GM06990 (cell line): ENCODE results near the gene CNOT8.

Experiments used
- DNase-seq: peaks from one replicate; pipeline ENCODE4 v3.0.0-alpha.2; 2011; ENCODE audit not compliant: insufficient read length; ENCODE audit errors: extremely low read depth
- H3K27me3 ChIP-seq: replicated peaks from 2 replicates; pipeline ENCODE4 v1.6.0; 2011; ENCODE audit warnings: low read length; ENCODE audit not compliant: control insufficient read depth, insufficient read depth
- H3K36me3 ChIP-seq: 2 replicates; pipeline ENCODE4 v1.5.1; 2011; ENCODE audit warnings: low read length; ENCODE audit not compliant: control insufficient read depth, insufficient read depth
- H3K4me3 ChIP-seq: replicated peaks from 2 replicates; pipeline ENCODE4 v1.5.1; 2011; ENCODE audit warnings: low read depth, mild to moderate bottlenecking, control low read depth, low read length
- CTCF ChIP-seq: IDR thresholded peaks from 2 replicates; pipeline ENCODE4 v1.5.1; 2011; ENCODE audit warnings: low read length, control low read depth, mild to moderate bottlenecking, inconsistent platforms; ENCODE audit not compliant: insufficient read depth, poor library complexity, severe bottlenecking

CNOT8 gene

DNA sequence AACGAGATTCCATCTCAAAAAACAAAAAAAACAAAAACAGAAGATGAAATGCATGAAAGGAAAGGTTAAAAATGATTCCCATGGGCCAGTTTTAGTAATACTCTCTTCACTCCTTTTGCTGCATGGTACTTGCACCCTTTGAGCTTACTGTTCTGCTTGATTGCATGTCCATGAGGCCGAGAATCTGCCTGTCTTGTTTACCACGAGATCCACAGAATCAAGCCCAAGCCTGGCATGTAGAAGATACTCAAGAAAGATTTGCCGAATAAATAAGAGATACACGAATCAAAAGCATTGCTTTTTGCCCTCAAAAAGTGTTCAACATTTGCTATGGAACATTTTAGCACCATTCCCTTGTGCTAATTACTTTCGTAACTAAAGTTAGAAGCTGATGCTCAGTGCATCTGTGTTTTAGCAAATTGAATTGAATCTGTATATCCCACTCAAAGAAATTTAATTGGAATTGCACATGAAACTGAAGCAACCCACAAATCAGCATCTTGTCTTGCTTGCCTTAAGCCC is 9.1 kb upstream of the CNOT8 start:
- no peak for DNase-seq
- H3K36me3 ChIP-seq: no peaks in the 10 kb centered on the region
- TF ChIP-seq CTCF: no peak
- H3K27me3 ChIP-seq: no peaks in the 10 kb centered on the region
- no peak overlapping the region for H3K4me3 ChIP-seq

DNA sequence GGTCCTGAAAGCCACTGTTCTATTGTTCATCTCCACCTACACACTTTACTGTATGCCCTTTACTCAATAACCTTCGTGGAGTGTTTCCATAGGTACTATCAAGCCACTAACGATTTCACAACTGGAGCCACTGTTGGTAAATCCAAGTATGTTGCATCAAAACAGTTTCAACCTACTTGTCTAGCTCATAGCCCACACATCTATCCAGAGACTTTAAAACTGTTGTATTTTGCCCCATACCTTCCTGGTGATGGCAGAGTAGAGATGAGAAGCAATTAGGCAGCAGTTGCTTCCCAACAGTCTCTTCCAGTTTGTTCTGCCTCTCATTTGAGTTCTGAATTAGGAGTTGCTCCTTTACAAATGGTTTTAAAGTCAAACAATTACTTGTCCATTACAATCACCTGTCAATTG is 8.6 kb upstream of the CNOT8 start:
- Histone ChIP-seq H3K4me3 (no peak overlapping the region), H3K27me3 (no peaks in the 10 kb centered on the region), H3K36me3 (no peaks in the 10 kb centered on the region)
- TF ChIP-seq CTCF: no peak
- DNase-seq: no peak

DNA sequence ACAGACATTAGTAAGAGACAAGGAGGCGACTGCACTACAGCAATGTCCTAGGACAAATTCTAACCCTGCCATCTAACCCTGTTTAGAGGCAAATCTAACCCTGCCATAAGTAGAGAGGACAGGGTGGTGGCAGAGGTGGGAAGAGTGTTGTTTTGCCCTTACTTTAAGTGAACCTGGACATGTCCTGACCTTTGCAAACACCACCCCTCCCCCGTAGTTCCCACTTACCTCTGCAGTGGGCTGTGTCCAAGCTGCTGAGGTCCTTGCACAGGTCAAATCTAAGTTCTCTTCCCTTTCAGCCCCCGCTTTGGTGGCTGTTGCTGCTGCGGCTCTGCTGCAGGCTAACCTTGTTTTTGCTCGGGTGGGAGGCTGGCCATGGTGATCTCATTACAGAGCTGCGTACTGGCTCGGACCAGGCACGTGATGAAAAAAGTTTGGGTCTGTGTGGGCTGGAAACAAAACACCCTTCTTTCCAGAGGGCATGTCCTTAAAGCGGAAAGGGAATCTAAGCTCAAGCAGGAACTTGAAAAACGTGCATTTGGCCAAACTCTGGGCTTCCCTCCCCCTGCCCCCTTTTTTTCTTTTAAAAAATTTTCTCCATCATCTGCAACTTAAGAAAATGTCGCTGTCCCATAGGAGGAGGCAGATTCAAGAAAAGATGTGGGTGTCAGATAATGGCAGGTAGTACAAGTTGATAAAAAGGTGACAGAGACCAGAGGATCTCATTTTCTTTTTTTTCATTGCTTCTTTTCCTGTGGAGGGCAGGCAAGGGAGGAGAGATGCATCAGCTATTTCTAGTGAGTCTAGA is 8.0 kb upstream of the CNOT8 start, which contains the start of gene FAXDC2:
FAXDC2 (minus strand) TSS at position 349 of the 808 bp plus-strand sequence. CDS start 12,425 bp downstream, outside the sequence.
- DNase-seq: no peak
- Histone ChIP-seq H3K36me3 (no peaks in the 10 kb centered on the region), H3K4me3 (no peak within 1 kb of the TSS), H3K27me3 (no peaks in the 10 kb centered on the region)
- no peak for TF ChIP-seq CTCF

DNA sequence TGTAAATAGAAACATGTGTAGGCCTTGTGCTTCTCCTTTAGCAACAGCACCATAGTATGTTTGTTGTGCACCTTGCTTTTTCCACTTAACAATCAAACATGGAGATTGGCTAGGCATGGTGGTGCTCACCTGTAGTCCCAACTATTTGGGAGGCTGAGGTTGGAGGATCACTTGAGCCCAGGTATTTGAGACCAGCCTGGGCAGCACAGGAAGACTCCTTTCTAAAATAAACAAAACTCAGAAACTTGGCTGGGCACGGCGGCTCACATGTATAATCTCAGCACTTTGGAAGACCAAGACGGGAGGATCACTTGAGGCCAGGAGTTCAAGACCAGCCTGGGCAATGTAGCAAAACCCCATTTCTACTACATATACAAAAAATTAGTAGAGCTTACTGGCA is 7.1 kb upstream of the CNOT8 start:
- no peak for DNase-seq
- no peaks in the 10 kb centered on the region for H3K27me3 ChIP-seq
- H3K4me3 ChIP-seq: no peak overlapping the region
- H3K36me3 ChIP-seq: no peaks in the 10 kb centered on the region
- no peak for TF ChIP-seq CTCF

GRCh38 chr5:154857530-154858296 is 714 bp upstream of the CNOT8 start:
- Histone ChIP-seq H3K36me3 (no peaks in the 10 kb centered on the region), H3K4me3 (peak overlapping the region; percentile 68), H3K27me3 (no peaks in the 10 kb centered on the region)
- TF ChIP-seq CTCF: no peak
- DNase-seq: peak; percentile 85
